Bronchial epithelial cell (primary cell): Measurements from ENCODE around the gene STAP1. TPM values are rescaled to one million over a fixed set of nuclear protein-coding genes. Genes with fewer than 3 reads are reported as not detected.

ENCODE experiments used
- DNase-seq: peaks from one replicate; pipeline ENCODE4 v3.0.0-alpha.2; 2010; ENCODE audit warnings: low read depth
- FAIRE-seq: peaks from 2 replicates; lab custom pipeline; 2011; peaks lifted over from hg19 to GRCh38; lab: Jason Lieb, UNC
- H3K27me3 ChIP-seq: 2 replicates; pipeline ENCODE4 v1.5.1; 2011; ENCODE audit warnings: low read length; ENCODE audit not compliant: control insufficient read depth, insufficient read depth
- H3K36me3 ChIP-seq: 2 replicates; pipeline ENCODE4 v1.5.1; 2011; ENCODE audit warnings: low read length; ENCODE audit not compliant: control insufficient read depth, insufficient read depth
- H3K4me3 ChIP-seq: 2 replicates; pipeline ENCODE4 v1.5.1; 2011; ENCODE audit warnings: mild to moderate bottlenecking, low read depth, low read length, control low read depth
- total RNA-seq: library from RNA; depleted of rRNA; stranded (reverse); fragments of >200 nt; gene quantifications from 2 replicates; pipeline ENCODE4 v1.2.1, GENCODE V29; 2014
- TF ChIP-seq, protein P1 (sequence below): IDR thresholded peaks from 2 replicates; pipeline ENCODE4 v1.5.1; 2011; ENCODE audit warnings: mild to moderate bottlenecking, moderate library complexity, low read length, control low read depth, inconsistent platforms; ENCODE audit not compliant: insufficient read depth, severe bottlenecking

STAP1 gene
- total RNA-seq, 1 donor from 2014 or later = under 0.01 TPM

- Histone ChIP-seq H3K4me3 (no peak overlapping the region), H3K27me3 (no peaks in the 10 kb centered on the region), H3K36me3 (no peaks in the 10 kb centered on the region)
- TF ChIP-seq, protein P1, sequence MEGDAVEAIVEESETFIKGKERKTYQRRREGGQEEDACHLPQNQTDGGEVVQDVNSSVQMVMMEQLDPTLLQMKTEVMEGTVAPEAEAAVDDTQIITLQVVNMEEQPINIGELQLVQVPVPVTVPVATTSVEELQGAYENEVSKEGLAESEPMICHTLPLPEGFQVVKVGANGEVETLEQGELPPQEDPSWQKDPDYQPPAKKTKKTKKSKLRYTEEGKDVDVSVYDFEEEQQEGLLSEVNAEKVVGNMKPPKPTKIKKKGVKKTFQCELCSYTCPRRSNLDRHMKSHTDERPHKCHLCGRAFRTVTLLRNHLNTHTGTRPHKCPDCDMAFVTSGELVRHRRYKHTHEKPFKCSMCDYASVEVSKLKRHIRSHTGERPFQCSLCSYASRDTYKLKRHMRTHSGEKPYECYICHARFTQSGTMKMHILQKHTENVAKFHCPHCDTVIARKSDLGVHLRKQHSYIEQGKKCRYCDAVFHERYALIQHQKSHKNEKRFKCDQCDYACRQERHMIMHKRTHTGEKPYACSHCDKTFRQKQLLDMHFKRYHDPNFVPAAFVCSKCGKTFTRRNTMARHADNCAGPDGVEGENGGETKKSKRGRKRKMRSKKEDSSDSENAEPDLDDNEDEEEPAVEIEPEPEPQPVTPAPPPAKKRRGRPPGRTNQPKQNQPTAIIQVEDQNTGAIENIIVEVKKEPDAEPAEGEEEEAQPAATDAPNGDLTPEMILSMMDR = no peak
- DNase-seq (no peak), FAIRE-seq (no peak)
Observed at GRCh38 chr4:67604749-67605148, 46.2 kb downstream of the STAP1 start.

DNA sequence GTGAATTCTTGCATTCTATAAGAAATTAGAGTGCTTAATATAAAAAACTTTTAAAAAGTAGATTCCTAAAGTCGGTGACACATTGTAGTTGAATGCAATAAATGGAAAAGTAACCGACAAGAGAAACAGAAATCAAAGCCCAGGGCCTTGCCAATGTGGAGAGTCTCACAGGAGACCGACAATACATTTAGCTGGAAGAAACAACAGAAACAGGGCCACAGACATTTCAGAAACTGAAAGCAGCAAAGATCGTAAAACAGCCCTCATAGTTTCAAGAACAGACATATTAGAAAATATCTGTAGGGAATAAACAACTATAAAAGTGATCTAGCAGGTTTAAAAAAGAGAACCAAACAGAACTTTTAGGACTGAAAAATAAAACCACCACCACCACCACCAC is 49.5 kb downstream of the STAP1 start:
- no peak for DNase-seq
- Histone ChIP-seq H3K27me3 (no peaks in the 10 kb centered on the region), H3K36me3 (no peaks in the 10 kb centered on the region), H3K4me3 (no peak overlapping the region)
- TF ChIP-seq, protein P1 = no peak
- FAIRE-seq = no peak

- TF ChIP-seq, protein P1 = no peak
- FAIRE-seq (no peak), DNase-seq (no peak)
- H3K27me3 ChIP-seq = no peaks in the 10 kb centered on the region
- no peaks in the 10 kb centered on the region for H3K36me3 ChIP-seq
- H3K4me3 ChIP-seq = no peak overlapping the region
Observed at GRCh38 chr4:67614186-67614585, 55.7 kb downstream of the STAP1 start.

GRCh38 chr4:67615119-67615518 is 56.6 kb downstream of the STAP1 start:
- DNase-seq = no peak
- FAIRE-seq = no peak
- TF ChIP-seq, protein P1 = no peak

DNA sequence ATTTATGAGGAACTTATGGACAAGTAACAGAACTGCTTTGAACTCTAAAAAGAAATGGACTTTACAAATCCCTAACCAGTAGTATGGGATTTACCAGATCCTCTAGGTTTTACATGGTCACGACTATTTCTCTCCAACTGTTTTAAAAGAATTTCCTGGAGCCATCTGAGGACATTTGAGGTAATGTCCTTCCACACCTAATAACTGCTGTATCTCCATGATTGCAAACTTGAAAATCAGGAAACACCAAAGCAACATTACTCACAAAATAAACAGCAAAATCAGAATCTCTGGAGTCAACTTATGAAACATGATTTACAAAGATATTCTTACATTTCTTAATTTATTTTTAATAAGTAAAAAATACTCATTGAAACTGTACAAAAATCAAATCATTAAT is 58.0 kb downstream of the STAP1 start:
- Histone ChIP-seq H3K4me3 (no peak overlapping the region), H3K27me3 (no peaks in the 10 kb centered on the region), H3K36me3 (no peaks in the 10 kb centered on the region)
- peak; percentile 73 for DNase-seq
- TF ChIP-seq, protein P1 = no peak
- no peak for FAIRE-seq

More at GRCh38 chr4:67615119-67615518, 56.6 kb downstream of the STAP1 start:
- no peak overlapping the region for H3K4me3 ChIP-seq
- no peaks in the 10 kb centered on the region for H3K27me3 ChIP-seq
- no peaks in the 10 kb centered on the region for H3K36me3 ChIP-seq

- FAIRE-seq (no peak), DNase-seq (no peak)
- Histone ChIP-seq H3K36me3 (peaks cover 3% of the 10 kb centered on the region), H3K27me3 (no peaks in the 10 kb centered on the region), H3K4me3 (no peak overlapping the region)
- TF ChIP-seq, protein P1 = no peak
Observed at GRCh38 chr4:67624939-67625338, 66.4 kb downstream of the STAP1 start.
